CD4-positive, alpha-beta T cell treated with Interleukin-2 at 100 ng/mL for 4 hours (primary cell): ENCODE results near the gene LCOR.
"Not testable (repeated sequence)": the region's sequence is repeated elsewhere in the genome, so short reads cannot be mapped to it uniquely, and the experiment has no call there.

Experiments
- DNase-seq: peaks from one replicate; pipeline ENCODE4 v3.0.0-alpha.2; 2020; ENCODE audit warnings: low spot score

Gene LCOR

DNA sequence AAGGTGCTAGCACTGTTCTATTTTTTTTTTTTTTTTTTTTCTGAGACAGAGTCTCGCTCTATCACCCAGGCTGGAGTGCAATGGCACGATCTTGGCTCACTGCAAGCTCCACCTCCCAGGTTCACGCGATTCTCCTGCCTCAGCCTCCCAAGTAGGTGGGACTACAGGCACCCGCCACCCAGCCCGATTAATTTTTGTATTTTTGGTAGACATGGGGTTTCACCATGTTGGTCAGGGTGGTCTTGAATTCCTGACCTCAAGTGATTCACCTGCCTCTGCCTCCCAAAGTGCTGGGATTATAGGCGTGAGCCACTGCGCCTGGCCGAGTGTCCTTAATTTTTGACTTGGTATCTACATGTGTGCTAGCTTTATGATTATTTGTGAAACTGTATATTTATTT is 201.7 kb downstream of the LCOR start:
- DNase-seq: not testable (repeated sequence)

- no peak for DNase-seq
Observed at GRCh38 chr10:97034301-97034700, 202.2 kb downstream of the LCOR start.

- no peak for DNase-seq
Observed at GRCh38 chr10:97034958-97035769, 203.1 kb downstream of the LCOR start.

DNA sequence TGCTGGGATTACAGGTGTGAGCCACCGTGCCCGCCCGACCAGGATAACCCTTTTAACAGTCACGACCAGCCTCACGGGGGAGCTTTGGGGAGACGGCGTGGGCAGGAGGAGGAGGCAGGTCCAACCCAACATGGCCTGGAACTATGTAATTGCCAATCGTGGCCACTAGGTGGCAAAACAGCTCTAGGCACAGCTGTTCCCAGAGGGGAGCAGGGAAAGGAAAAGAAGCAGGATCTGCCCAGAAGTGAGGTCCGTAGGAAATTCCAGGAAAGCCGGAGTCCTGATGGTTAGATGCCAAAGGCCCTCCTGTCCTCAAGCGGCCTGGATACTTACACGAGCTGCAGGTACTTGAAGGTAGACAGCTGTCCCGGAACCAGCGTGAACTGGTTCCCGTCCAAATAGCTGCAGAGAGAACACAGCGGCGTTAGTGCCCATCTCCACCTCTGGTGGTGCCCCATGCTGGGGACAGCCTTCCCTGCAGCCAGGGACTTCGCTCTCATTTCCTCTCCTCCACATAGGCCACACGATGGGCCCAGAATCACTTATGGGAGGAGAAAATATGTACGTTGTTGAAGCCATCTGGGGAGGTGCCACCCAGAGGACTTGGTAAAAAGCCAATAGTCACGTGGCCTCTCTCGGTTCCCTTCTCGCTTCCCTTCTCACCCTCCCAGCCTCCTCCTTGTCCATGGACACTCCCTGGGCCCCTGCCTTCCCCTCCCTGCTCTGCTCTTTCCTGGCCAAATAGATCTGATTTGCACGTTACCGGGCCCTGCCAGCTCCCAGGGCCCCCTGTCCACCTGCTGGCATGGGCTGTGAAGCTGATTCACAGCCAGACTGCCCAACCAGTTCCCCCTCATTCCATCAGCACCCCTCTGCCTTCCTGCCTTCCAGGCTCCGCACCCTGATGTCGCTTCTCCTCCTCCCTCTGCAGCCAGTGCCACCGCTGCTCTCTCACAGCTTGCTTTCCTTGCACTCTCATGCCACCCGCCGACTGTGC is 205.6 kb downstream of the LCOR start:
- peak; percentile 69 for DNase-seq

- DNase-seq: no peak
Observed at GRCh38 chr10:97038688-97039087, 206.6 kb downstream of the LCOR start.

GRCh38 chr10:97039538-97040247 is 207.6 kb downstream of the LCOR start:
- no peak for DNase-seq

DNA sequence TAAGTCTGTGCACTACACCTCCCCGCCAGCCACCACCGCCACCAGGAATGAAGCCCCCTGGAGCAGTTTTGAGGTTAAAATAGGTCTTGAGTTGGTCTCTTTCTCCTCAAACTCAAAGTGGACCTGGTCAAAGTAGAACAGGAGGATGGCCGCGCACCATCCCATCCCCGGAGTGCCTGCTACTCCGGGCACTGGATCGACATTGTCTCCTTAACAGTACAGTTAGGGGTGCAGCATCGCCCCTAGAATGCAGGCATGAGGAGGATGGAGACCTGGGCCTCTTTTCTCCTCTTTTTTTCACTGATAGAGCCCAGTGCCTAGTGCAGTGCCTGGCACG is 208.1 kb downstream of the LCOR start:
- no peak for DNase-seq

- no peak for DNase-seq
Observed at GRCh38 chr10:97040706-97041105, 208.6 kb downstream of the LCOR start.

- no peak for DNase-seq
Observed at GRCh38 chr10:97042081-97042480, 210.0 kb downstream of the LCOR start.

DNA sequence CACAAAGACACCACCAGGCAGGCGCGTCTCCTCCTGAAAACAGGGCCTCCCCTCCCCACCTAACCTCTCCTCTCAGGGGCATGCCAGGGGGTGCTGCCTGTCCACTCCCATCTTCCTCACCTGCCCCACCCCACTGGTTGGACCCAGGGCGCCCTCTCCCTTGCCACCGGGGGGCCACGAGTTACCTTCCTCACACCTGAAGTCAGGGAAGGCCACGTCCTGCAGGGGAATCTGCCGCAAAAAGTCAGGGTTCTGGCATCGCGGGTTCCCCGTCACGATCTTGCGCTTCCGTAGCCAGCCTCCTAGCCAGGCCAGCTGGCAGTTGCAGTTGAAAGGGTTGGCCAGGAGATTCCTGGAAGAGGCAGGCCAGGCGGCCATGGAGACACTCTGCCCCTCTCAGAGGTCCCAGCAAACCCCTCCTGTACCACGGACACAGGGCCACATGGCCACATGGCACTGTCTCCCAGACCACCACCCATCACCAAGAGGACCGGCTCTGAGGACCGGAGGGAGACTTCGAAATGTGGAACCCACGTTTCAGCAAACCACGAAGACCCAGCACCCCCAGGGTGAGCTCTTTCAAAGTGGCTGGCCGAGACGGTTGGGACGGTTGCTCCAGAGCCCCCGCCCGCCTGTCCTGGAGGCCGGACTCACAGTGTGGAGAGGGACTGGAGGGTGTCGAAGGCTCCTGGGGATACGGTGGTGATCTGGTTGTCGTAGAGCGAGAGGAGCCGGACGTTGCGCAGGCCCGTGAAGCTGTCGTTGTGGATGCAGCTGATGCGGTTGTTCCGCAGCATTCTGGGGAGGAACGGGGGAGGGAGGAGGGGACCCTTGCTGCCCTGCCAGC is 210.8 kb downstream of the LCOR start:
- no peak for DNase-seq

- DNase-seq: no peak
Observed at GRCh38 chr10:97043563-97043855, 211.4 kb downstream of the LCOR start.
